GM18870 (cell line): ENCODE data around the gene NAA15.
"Not testable (repeated sequence)": the region's sequence is repeated elsewhere in the genome, so short reads cannot be mapped to it uniquely, and the experiment has no call there.

ENCODE experiments used
- ATAC-seq: cut with Tn5 transposase; IDR thresholded peaks from one replicate; pipeline ENCODE4 v1.9.1; 2021; ENCODE audit warnings: moderate library complexity; ENCODE audit not compliant: unreplicated experiment

The NAA15 gene

DNA sequence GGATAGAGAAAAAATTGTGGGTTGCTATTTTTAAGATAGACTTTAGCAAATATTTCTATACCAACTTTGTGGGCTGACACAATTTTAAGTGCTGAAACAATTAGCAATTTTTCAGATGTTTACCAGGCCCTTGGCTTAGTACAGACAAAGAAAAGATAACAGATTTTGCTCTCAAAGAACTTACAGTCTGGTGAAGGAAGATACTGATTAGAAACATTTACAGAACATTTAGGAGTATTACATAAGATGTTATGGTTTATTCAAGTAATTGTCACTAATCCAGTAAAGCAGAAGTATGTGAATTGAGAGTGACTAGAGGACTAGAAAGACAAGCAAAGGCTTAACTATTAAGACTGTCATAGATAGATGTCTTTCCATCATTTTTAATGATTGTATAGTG lies 36.3 kb downstream of the NAA15 start:
- ATAC-seq: no peak

DNA sequence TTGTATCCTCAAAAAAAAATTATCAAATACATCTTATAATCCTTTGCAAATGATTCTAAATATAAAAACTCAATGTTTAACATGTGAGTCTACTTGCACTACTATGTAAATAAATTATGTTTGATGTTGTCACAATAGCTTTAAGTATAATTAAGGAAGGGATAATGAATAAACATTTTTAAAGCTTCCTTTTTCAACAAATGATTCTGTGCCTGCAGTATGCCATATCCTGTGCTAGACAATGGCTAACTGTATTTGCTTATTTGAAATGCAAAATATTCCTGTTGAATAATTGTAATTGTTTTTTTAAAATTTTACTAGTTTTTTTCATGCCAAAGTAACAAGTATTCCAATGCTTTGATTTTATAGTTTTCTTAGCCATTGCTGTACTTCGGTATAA lies 60.0 kb downstream of the NAA15 start:
- ATAC-seq: no peak

DNA sequence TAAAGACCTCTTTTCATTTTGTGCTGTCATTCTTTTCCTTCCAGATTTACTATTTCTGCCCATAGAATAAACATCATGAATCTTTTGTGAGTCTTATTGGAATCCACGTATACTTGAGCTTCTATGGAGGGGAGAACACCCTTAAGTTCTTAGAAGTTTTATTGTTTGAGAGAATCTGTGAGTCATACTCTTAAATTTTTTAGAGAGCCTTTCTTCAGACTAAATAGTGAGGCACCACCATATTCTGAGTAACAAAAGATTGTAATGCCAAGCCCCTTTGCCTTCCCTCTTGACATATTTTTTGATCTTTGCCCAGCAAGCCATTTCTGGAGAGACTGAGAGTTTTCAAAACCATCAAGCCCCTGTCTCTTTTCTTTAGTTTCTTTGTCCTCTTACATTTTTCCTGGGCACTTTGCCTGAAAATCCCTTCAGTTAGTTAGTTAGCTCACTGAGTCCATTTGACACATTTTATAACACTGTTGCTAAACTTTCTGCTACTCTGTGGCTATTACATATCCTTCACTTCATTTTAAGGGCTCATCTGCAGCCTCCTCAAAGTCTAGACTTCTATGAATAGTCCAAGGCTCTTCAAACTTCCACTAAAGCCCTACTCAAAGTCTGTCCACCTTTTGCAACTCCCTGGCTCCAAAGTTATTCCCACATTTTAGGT lies 66.3 kb downstream of the NAA15 start:
- ATAC-seq: no peak

- no peak for ATAC-seq
Measured at GRCh38 chr4:139368998-139369397, 67.7 kb downstream of the NAA15 start.

DNA sequence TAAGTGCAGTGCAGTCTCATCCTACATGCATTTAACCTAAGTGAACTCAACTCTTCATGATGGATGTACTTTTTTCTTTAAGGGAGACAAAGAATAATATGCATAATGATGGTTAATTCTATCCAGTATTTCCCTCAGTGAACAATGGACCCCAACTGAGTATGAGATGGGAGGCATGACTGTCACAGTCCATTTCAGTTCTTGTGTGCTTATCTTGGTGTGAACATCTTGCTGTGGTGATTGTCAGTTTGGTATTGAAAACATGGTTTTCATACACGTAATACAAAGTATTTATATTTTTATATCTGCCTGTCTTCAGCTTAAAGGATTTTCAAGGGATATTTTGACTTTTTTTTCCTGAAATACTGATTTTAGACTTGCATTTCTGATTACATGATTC lies 72.9 kb downstream of the NAA15 start:
- ATAC-seq: no peak

DNA sequence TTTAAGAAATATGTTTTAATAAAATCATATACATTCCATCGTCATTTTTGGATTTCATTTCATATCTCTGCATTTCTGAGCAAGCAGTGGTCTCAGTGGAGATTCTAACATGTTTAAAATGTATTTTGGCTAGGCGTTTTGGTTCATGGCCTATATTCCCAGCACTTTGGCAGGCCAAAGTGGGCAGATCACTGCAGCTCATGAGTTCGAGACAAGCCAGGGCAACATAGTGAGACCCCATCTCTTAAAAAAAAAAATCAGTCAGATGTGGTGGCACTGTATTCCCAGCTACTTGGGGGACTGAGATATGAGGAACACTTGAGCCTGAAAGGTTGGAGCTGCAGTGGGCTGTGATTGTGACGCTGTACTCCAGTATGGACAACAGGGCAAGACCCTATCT lies 85.1 kb downstream of the NAA15 start:
- no peak for ATAC-seq

DNA sequence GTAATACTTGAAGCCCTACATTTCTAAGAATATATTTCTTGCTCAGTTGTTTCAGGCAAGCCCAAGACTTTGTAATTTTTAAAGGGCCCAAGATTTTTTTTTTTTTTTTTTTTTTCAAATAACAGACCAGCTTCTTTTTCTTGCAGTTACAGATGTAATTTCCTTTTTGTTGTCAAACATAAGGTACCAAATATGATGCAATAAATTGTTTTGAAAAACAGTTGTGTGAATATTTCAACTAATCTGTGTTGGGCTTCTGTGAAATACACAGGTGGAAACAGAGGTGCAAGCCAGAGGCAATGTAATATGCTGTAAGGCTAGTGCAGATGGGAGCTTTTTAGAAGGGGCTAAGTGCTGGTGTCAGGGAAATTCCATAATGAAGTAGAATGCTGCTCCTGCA lies 87.8 kb downstream of the NAA15 start:
- ATAC-seq: no peak

DNA sequence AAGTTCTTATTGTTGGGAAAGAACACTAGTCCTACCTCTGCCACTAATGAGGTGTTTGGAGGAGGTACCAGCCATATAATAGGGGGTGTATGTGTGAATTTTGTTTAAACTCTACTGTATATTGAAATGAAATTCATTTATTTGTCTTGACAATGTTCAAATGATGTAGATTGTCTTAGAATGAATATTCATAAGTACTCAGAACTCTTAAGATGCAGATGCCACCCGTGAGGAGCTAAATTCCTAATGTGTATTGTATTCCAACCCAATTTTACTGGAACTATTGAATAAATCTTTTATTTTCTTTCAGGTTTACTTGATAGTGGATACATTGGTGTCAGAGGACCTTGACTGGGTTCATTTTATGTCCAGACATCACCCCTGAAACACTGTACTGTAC lies 88.7 kb downstream of the NAA15 start:
- ATAC-seq: no peak

DNA sequence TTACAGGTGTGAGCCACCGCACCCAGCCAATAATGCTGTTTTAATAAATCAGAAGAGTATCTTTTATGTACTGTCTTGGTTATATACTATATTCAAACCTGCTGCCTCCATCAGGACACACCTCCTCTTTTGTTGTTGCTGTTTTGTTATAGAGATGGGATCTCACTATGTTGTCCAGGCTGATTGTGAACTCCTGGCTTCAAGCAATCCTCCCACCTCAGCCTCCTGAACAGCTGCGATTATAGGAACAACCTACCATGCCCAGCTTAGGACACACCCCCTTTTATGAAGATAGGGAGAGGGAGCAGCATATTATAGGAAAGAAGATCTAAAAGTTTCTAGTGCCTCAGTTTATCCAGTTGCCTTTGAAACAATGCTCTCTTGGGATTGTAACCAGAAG lies 90.4 kb downstream of the NAA15 start:
- ATAC-seq: no peak

DNA sequence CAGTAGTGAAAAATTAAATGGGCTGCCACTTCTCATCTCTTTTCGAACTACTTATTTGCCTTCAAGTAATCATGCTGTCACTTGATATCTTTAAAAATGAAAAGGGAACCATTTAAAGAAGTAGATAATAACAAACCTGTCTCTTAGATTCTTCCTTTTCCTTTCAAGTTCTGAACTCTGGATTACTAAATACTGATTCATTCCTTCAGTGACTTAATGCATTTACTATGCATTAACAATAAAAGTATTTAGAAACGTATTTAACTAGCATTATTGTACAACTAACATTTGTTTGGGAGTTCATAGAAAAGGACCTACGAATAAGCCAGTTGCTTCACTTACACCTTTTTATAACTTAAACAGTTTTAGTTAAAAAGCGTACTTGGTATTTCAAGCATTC lies 91.5 kb downstream of the NAA15 start:
- no peak for ATAC-seq

DNA sequence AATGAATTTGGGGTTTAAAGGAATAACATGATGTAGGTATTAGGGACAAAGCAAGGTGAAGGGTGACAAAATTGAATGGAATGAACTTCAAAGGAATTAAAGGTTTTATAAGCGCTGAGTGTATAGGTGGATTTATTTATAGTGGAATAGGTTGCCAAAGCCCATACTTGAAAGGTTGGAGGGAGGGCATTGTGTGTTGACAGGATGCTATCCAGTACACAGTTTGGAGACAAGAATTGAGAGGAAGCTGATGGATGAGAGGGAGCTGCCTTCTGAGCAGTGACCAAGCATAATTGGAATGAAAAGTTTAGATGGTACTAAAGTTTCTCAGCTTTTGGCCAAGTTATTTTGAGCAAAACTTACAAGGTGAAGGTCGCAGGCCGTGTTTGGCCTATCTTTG lies 100.1 kb downstream of the NAA15 start:
- no peak for ATAC-seq

- ATAC-seq: no peak
Measured at GRCh38 chr4:139402436-139402835, 101.1 kb downstream of the NAA15 start.

- ATAC-seq: no peak
Measured at GRCh38 chr4:139403462-139403861, 102.2 kb downstream of the NAA15 start.

- no peak for ATAC-seq
Measured at GRCh38 chr4:139410312-139410711, 109.0 kb downstream of the NAA15 start.

- not testable (repeated sequence) for ATAC-seq
Measured at GRCh38 chr4:139414671-139415210, 113.4 kb downstream of the NAA15 start.

DNA sequence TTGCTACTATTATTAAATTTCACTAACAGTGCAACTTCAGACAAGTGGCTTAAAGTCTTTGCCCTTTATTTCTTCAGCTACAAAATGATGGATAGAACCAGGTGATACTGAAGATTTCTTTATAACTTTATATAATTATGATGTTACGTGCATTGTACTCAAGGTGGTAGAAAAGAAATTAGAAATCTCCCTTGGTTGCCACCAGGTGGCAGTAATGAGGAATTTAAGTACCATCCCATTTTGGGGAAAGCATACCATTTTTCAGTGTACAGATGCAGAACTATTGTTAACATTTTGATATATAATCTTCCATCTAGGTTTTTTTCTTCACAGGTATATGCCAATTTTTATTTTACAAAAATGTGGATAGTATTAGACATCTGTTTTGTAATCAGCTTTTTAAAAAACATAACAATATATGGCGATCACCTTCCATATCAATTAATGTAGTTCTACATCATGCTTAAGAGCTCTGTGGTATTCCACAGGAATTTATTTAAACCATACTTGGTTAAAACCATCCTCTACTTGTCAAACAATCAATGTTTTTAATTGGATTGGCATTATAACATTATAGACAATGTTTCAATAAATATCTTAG lies 114.9 kb downstream of the NAA15 start:
- no peak for ATAC-seq

GRCh38 chr4:139419388-139419914 lies 118.1 kb downstream of the NAA15 start:
- ATAC-seq: peak; percentile 54

- ATAC-seq: no peak
Measured at GRCh38 chr4:139420652-139421051, 119.3 kb downstream of the NAA15 start.

DNA sequence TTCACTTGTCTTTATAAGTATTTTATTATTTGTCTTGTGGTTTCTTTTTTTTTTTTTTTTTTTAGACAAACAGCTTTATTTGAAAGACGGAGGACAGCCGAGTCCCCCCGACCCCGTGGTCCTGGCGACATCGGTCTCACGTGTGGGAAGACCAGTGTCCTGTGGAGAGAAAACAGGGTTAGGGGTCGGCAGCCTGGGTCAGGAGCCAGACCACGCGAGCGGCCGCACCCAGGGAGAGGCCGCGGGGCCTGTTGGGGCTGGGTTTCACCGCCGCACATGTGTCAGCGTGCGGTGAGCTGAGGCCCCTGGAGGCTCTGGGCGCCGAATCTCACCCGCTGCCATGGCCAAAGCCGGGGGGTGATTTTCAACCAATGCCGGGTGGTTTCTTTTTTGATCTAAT lies 134.8 kb downstream of the NAA15 start:
- ATAC-seq: no peak

DNA sequence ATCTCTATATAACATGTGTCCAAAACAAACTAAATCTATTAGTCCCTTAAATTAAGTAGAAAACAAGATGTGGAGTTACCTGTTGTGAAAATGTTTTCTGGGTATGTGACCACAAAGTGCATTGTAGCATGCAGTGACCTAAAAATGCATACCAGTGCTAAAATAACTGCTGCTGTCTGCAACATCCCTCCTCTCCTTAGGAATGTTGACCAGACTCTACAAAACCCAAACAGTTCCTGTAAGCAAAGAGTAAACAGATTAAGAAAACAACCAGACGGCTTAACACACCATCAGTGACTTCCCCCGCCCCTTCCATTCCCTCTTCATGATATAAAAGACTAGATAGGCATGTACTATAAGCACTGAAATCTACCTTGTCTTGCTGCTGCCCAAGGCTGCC lies 136.8 kb downstream of the NAA15 start:
- ATAC-seq: no peak

GRCh38 chr4:139441029-139441428 lies 139.7 kb downstream of the NAA15 start:
- no peak for ATAC-seq

- no peak for ATAC-seq
Measured at GRCh38 chr4:139443661-139444060, 142.4 kb downstream of the NAA15 start.
